ENCODE results near the gene LDLRAD3.

LDLRAD3 gene

GRCh38 chr11:36078686-36079055 lies 134.8 kb downstream of the LDLRAD3 start:
- no peak for DNase-seq

GRCh38 chr11:36079878-36080675 lies 136.2 kb downstream of the LDLRAD3 start:
- DNase-seq = no peak

GRCh38 chr11:36081274-36081945 lies 137.5 kb downstream of the LDLRAD3 start:
- no peak for DNase-seq

- no peak for DNase-seq
Measured at GRCh38 chr11:36086366-36086765, 142.5 kb downstream of the LDLRAD3 start.

GRCh38 chr11:36088266-36088972 lies 144.6 kb downstream of the LDLRAD3 start:
- no peak for DNase-seq

- DNase-seq = no peak
Measured at GRCh38 chr11:36089920-36090319, 146.1 kb downstream of the LDLRAD3 start.

- DNase-seq = no peak
Measured at GRCh38 chr11:36090356-36091109, 146.7 kb downstream of the LDLRAD3 start.

GRCh38 chr11:36091256-36091811 lies 147.5 kb downstream of the LDLRAD3 start:
- no peak for DNase-seq

- no peak for DNase-seq
Measured at GRCh38 chr11:36092314-36093030, 148.6 kb downstream of the LDLRAD3 start.

GRCh38 chr11:36093548-36093947 lies 149.7 kb downstream of the LDLRAD3 start:
- no peak for DNase-seq

- no peak for DNase-seq
Measured at GRCh38 chr11:36094164-36094563, 150.3 kb downstream of the LDLRAD3 start.

GRCh38 chr11:36095716-36096115 lies 151.9 kb downstream of the LDLRAD3 start:
- DNase-seq = no peak

GRCh38 chr11:36097219-36097650 lies 153.4 kb downstream of the LDLRAD3 start:
- DNase-seq = no peak

GRCh38 chr11:36098087-36098486 lies 154.2 kb downstream of the LDLRAD3 start:
- no peak for DNase-seq

- DNase-seq = no peak
Measured at GRCh38 chr11:36098853-36099375, 155.1 kb downstream of the LDLRAD3 start.

GRCh38 chr11:36101466-36101865 lies 157.6 kb downstream of the LDLRAD3 start:
- DNase-seq = no peak

- DNase-seq = no peak
Measured at GRCh38 chr11:36102868-36103267, 159.0 kb downstream of the LDLRAD3 start.

GRCh38 chr11:36103933-36104530 lies 160.2 kb downstream of the LDLRAD3 start:
- DNase-seq = no peak

- no peak for DNase-seq
Measured at GRCh38 chr11:36104660-36104992, 160.8 kb downstream of the LDLRAD3 start.

GRCh38 chr11:36105743-36106581 lies 162.1 kb downstream of the LDLRAD3 start:
- no peak for DNase-seq

Measured in activated CD4-positive, alpha-beta T cell treated with anti-CD3 and anti-CD28 coated beads for 4 hours (primary cell).